K562 (cell line): ENCODE results near the gene THOC1. TPM values are rescaled to one million over a fixed set of nuclear protein-coding genes. Genes with fewer than 3 reads are reported as not detected.

Experiments
- FOXP1 ChIP-seq: sonication (generic); formaldehyde crosslinking; IDR thresholded peaks from 2 replicates; pipeline ENCODE4 v1.8.0; 2022; ENCODE audit warnings: mild to moderate bottlenecking, missing genetic modification reagents
- HLTF ChIP-seq: fragments of 450-650 bp; IDR thresholded peaks from 2 replicates; pipeline ENCODE4 v1.6.1; 2016
- MGA ChIP-seq: fragments of 450-650 bp; IDR thresholded peaks from 2 replicates; pipeline ENCODE4 v1.6.1; 2016; ENCODE audit warnings: mild to moderate bottlenecking, moderate library complexity
- PURB ChIP-seq: sonication (generic); formaldehyde crosslinking; IDR thresholded peaks from 2 replicates; pipeline ENCODE4 v1.9.0; 2021; ENCODE audit warnings: low read depth, mild to moderate bottlenecking, missing genetic modification reagents
- RBFOX2 ChIP-seq: fragments of 200-400 bp; formaldehyde crosslinking; IDR thresholded peaks from 2 replicates; pipeline ENCODE4 v1.6.1; 2017; ENCODE audit warnings: low read depth, mild to moderate bottlenecking, low read length, moderate library complexity
- SRSF7 ChIP-seq: fragments of 200-400 bp; formaldehyde crosslinking; optimal IDR thresholded peaks from 2 replicates; pipeline ENCODE3; 2017; ENCODE audit warnings: mild to moderate bottlenecking, low read depth, low read length
- ZC3H8 ChIP-seq: fragments of 450-650 bp; IDR thresholded peaks from 2 replicates; pipeline ENCODE4 v1.6.1; 2017
- ZFPM2 ChIP-seq: fragments of 250-450 bp; sonication (Bioruptor Pico); IDR thresholded peaks from 2 replicates; pipeline ENCODE4 v1.5.1; 2022; ENCODE audit warnings: mild to moderate bottlenecking
- ZNF224 ChIP-seq: sonication (generic); formaldehyde crosslinking; IDR thresholded peaks from 2 replicates; pipeline ENCODE4 v1.8.0; 2022; ENCODE audit warnings: mild to moderate bottlenecking, missing genetic modification reagents
- ZNF668 ChIP-seq: fragments of 250-450 bp; sonication (Bioruptor Pico); IDR thresholded peaks from 2 replicates; pipeline ENCODE4 v1.8.0; 2022; ENCODE audit warnings: mild to moderate bottlenecking, inconsistent platforms
- polyA plus RNA-seq, 8 experiments: library from polyadenylated mRNA; depleted of rRNA in 4 of 8; stranded (reverse) in 5 of 8; unstranded in 3 of 8; fragments of >200 nt; fragmentation: Nextera tagmentation in 2 of 8; fragmentation: Illumina TruSeq in 1 of 8; extraction: Ambion mirVana in 2 of 8; extraction: Trizol in 1 of 8; gene quantifications; 2 replicates each; pipeline versions ENCODE4 v1.2.1 to v1.2.3, GENCODE V29; 2011 to 2014; ENCODE audit warnings: inconsistent platforms in 1 of 8, missing spikeins in 1 of 8
- total RNA-seq, 7 experiments: library from RNA; depleted of rRNA in 6 of 7; stranded (reverse); fragments of >200 nt in 6 of 7; fragmentation: Illumina TruSeq in 2 of 7; extraction: Trizol in 2 of 7; gene quantifications; 2 replicates each; pipeline versions ENCODE4 v1.2.1 to v1.2.3, GENCODE V29; 2011 to 2021; ENCODE audit warnings: low replicate concordance in 1 of 7
- TF ChIP-seq, protein P1 (sequence below): fragments of 450-650 bp; IDR thresholded peaks from 2 replicates; pipeline ENCODE4 v1.6.1; 2018; ENCODE audit not compliant: partially characterized antibody

Gene THOC1
- total and polyA plus RNA-seq, 9 of the 15 experiments (the other 6 are each of a cell fraction or from before 2014, with no cell fraction given): 71.1 to 143 (median 107) TPM

GRCh38 chr18:267688-268552 is at the start of gene THOC1 (continued):
- TF ChIP-seq MGA (peak; percentile 86), RBFOX2 (peak; percentile 100), ZC3H8 (no peak), FOXP1 (CRISPR knock-in tag) (peak; percentile 98), PURB (CRISPR knock-in tag) (no peak), ZNF668 (CRISPR knock-in tag) (no peak), SRSF7 (no peak), HLTF (peak; percentile 49; the same call in 1 of the 2 replicates), ZNF224 (CRISPR knock-in tag) (no peak), ZFPM2 (peak; percentile 81; the same call in 1 of the 2 replicates)
- TF ChIP-seq, protein P1, sequence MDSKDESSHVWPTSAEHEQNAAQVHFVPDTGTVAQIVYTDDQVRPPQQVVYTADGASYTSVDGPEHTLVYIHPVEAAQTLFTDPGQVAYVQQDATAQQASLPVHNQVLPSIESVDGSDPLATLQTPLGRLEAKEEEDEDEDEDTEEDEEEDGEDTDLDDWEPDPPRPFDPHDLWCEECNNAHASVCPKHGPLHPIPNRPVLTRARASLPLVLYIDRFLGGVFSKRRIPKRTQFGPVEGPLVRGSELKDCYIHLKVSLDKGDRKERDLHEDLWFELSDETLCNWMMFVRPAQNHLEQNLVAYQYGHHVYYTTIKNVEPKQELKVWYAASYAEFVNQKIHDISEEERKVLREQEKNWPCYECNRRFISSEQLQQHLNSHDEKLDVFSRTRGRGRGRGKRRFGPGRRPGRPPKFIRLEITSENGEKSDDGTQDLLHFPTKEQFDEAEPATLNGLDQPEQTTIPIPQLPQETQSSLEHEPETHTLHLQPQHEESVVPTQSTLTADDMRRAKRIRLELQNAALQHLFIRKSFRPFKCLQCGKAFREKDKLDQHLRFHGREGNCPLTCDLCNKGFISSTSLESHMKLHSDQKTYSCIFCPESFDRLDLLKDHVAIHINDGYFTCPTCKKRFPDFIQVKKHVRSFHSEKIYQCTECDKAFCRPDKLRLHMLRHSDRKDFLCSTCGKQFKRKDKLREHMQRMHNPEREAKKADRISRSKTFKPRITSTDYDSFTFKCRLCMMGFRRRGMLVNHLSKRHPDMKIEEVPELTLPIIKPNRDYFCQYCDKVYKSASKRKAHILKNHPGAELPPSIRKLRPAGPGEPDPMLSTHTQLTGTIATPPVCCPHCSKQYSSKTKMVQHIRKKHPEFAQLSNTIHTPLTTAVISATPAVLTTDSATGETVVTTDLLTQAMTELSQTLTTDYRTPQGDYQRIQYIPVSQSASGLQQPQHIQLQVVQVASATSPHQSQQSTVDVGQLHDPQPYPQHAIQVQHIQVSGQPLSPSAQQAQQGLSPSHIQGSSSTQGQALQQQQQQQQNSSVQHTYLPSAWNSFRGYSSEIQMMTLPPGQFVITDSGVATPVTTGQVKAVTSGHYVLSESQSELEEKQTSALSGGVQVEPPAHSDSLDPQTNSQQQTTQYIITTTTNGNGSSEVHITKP: peak; percentile 39
